GM18870 (cell line): ENCODE results near the gene RNF186.
"Not testable (repeated sequence)": the region's sequence is repeated elsewhere in the genome, so short reads cannot be mapped to it uniquely, and the experiment has no call there.

ENCODE experiments used
- ATAC-seq: cut with Tn5 transposase; IDR thresholded peaks from one replicate; pipeline ENCODE4 v1.9.1; 2021; ENCODE audit warnings: moderate library complexity; ENCODE audit not compliant: unreplicated experiment

The RNF186 gene, protein sequence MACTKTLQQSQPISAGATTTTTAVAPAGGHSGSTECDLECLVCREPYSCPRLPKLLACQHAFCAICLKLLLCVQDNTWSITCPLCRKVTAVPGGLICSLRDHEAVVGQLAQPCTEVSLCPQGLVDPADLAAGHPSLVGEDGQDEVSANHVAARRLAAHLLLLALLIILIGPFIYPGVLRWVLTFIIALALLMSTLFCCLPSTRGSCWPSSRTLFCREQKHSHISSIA

DNA sequence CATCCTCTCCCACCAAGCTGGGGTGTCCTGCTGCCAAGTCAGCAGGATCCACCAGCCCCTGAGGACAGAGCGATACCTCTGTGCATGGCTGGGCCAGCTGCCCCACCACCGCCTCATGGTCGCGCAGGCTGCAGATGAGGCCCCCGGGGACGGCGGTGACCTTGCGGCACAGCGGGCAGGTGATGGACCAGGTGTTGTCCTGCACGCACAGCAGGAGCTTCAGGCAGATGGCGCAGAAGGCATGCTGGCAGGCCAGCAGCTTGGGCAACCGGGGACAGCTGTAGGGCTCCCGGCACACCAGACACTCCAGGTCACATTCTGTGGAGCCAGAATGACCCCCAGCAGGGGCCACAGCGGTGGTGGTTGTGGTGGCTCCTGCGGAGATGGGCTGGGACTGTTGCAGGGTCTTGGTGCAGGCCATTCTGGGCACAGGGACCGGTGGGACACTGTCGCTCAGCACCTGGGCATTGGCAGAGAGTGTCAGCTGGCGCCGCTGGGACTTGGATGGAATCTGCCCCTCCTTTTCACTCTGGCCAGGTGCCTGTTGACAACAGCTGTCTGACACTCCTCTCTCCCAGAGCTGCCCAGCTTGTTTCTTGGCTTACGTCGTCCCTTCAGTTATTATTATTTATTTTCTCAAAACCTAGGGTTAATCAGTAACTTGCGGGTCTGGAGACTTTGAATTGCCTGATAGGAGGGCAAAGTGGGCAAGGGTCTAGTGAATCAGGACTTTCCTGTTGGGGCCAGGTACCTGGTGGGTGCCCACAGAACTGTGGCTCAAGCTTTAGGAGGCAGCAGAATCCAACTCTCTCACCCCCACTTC lies at the start of gene RNF186:
RNF186 (minus strand) TSS at position 603 of the 823 bp plus-strand sequence; CDS start at position 421, 182 bp downstream.
- no peak for ATAC-seq

DNA sequence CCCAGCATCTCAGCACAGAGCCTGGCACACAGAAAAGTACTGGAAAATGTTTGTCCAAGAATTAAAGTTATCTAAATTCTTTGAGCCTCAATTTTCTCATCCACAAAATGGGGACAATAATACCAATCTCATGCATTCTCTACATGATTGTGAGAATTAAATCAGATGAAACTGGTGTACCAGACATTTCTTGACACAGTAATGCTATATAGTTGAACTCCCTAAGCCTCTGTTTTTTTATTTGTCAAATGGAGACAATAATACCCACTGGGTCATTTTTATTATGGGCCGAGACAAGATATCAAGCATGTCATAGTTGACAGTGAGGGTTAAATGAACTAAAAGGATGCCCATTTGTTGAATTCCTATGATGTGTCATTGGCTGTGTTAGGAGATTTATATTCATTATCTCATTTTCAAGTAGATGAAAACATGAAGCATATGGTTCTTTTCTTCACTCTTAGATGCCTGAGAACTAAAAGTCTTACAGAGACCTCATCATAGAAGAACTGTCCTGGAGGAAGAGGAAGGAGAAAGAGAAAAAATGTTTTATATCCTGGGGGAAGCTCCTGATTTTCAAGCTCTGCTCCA lies 49.6 kb upstream of the RNF186 start:
- ATAC-seq = no peak

DNA sequence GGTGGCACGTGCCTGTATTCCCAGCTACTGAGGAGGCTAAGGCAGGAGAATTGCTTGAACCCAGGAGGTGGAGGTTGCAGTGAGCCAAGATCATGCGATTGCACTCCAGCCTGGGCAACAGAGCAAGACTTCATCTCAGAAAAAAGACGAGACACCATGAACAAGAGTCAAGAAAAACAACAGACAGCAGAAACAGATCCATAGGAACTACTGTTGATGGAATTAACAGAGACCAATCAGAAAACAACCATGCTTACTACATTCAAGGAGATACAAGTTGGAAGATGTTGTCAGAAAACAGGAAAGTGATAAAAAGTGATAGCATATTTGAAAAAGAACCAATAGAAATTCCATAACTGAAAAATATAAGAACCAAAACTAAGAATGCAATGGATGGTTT lies 47.9 kb upstream of the RNF186 start:
- ATAC-seq = no peak

DNA sequence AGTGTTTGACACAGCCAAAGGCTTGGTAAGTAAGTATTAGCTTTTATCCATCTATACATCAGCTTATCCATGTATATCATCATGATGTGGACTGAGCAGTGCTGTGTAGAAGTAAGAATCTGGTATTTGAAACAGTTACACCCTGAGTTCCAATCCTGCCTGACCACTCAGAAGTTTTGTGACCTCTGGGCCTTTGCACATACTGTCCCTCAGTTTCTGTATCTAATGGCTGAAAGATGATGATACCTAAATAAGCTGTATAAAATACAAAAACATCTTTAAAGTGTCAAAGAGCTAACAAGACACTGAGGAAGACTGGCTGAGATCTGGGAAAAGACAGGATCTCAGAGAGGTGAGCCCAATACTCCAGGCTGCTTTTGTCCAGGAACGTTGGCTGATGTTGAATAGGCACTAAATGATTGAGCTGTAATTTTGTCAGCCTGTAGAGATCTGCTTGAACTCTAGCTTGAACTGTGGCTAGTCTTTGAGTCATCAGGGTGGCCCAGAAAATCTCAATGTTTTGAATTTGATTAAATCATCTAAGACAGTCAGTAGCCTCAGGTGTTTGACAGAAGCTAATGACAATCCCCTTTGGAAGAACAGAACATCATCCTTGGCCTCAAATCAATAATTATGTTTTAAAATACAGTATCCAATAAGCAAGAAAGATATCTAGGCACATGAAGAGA lies 46.9 kb upstream of the RNF186 start:
- no peak for ATAC-seq

DNA sequence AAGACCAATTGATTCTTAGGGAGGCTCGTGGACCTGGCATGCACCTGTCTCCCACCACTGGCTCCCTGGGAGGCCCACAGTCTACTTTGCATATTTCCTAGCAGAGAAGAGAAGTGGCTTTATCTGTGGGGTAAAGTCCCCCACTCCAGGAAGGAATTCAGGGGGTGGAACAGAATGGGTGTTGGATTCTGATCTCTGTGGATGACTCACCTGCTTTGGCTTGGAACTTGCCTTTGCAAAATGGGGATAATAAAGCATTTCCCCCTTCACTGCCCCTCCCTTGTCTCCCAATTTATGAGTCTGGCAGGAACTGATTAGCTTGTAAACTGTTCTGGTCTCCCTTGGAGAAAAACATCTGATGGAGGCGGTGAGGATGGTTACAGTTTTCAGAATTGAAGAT lies 46.0 kb upstream of the RNF186 start:
- ATAC-seq = no peak

DNA sequence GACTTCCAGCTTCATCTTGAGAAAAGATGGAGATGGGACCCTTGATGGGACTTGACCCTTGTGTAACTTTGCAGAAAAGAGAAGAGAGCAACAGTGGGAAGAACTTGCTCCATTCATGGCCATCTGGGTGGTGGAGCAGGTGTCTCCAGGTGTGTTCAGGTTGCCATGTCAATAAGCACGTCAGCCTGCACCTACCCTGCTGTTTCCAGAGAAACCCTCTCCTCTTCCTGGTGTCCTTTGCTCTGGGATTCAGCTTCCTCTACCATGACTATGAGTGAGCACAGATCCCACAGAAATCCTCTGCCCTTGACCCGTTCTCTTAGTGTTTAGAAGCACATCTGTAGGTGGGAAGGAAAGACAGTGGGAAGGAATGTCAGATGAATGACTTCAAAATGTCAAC lies 45.3 kb upstream of the RNF186 start:
- ATAC-seq = no peak

DNA sequence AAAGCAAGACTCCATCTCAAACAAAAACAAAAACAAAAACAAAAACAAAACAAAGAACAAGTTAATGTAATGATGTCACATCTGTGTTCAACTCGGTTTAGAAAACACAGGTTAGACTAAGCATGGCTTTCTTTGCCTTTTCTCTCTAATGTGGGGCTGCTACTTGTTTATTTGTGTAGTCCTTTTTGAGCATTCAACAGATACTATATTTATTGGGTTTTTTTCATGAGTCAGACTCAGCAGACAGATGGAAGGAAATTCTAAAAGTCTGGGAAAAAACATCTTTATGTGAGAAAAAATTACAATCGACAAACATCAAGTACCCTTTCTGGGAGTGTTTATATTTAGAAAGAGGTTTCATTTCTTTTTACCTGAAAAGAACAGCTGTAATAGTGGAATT lies 44.8 kb upstream of the RNF186 start:
- no peak for ATAC-seq

DNA sequence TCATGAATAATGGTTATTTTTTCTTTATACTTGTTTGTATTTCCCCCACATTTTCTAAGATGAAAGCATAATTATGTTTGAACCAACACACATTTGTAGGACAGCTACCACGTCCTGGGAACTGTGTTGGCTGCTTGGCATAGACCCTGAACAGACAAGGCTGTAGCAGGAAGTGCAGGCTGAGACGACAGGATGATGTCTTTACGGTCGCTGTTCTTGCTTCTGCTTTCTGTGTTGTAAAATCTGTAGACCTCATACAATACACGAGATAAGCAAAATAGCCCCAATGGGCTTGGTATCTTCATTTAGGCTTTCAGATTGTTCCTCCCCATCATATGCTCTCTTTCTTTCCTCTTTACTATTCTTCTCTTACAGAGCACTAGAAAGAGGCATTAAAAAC lies 43.8 kb upstream of the RNF186 start:
- ATAC-seq = no peak

DNA sequence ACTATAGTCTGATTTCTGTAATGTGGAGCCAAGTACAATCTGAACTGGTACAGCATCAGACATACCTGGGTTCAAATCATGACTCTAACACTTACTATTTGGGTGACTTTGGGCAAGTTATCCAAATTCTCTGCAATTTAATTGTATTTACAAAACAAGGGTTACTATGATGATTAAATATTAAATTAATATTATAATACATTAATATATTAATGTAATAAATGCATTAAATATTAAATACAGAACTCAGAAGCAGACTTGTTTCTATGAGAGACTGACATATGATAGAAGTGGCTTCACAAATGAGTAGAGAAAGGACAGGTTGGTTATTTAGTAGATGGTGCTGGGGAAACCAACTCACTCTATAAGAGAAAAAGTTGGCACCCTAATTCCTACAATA lies 39.8 kb upstream of the RNF186 start:
- no peak for ATAC-seq

DNA sequence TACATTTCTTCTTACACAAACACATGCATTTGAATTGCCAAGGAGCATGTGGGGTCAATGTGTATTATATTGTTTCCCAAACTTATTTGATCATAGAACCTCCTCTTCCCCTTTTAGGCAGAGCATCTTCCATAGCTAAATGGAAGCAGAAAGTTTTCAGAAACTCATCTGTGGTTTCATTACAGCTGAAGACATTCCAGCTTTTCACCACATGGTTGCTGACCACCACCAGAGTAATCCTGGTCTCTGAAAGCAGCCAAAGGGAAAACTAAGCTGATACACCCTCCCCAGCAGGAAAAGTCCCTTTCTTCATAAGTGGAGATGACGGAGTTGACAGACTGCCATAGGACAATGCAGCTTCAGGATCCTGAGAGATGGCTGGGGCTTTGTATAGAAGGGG lies 37.0 kb upstream of the RNF186 start:
- no peak for ATAC-seq

DNA sequence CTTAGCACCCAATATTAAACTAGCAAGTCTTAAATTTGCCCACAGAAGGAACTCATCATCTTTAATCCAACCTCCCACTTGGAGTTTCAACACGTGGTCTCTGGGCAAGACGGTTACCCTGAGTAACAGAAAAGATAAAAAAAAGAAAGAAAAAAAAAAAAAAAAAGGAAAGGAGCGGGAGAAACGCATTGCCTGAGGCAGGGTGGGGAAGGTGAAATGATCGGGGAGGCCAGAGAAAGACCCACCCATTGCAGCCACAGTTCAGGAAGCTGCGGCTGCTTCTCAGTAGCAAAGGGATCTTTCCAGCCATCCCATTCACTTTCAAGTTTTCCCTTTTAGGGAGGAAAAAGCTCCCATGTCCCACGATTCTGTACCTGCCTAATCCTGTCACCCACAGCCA lies 35.1 kb upstream of the RNF186 start:
- ATAC-seq = no peak

DNA sequence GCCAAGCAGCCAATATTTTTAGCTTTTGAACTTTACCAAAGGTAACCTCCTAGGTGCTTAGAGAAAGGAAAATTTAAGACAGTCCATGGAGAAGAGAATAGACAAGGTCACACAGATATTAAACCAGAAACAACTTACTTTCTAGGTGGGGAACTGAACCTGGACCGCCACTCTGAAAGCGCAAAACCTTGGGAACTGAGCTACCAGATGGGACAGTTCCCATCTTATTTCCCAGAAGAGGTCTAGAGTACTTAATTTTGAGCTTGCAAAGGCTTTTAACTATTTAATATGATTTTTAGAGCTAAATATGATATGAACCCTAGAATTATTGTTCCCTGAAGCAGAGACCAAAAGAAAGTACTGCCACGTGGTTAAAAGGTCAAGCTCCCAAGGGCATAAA lies 34.2 kb upstream of the RNF186 start:
- not testable (repeated sequence) for ATAC-seq

DNA sequence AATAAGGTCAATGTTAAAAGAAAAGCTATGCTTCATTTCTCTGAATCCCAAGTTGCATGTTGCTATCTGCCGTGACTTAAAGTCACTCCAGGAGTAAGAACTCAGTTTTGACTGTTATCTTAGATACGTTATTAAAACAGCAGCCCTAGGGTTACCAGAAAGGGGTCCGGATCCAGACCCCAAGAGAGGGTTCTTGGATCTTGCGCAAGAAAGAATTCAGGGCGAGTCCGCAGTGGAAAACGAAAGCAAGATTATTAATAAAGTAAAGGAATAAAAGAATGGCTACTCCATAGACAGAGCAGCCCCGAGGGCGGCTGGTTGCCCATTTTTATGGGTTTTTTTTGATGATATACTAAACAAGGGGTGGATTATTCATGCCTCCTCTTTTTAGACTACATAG lies 32.3 kb upstream of the RNF186 start:
- not testable (repeated sequence) for ATAC-seq

DNA sequence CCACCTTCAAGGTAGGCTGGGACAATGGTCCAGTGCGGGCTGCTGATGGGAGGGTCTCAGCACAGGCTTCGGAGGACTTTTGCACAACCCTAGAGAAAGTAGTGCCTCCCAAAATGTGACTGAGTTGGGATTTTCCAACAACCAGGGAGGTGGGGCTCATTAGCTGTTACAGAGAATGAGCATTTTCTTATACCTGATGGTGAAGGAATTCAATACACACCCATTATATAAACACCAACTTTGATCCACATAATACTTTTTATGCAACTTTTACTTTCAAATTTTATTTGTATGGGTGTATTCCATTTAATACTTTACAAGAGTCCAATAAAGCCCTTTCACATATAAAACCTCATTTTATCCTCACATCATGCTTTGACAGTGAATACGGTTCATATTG lies 31.3 kb upstream of the RNF186 start:
- no peak for ATAC-seq

DNA sequence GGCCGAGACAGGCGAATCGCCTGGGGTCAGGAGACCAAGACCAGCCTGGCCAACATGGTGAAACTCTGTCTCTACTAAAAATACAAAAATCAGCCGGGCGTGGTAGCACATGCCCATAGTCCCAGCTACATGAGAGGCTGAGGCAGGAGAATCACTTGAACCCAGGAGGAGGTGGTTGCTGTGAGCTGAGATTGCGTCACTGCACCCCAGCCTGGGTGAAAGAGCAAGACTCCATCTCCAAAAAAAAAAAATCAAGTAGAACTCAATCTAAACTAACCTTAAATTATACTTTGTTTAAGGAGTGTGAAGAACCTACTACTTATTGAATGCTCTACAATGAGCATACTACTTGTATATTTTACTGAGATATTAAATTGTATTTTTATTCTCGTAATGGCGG lies 30.5 kb upstream of the RNF186 start:
- no peak for ATAC-seq

DNA sequence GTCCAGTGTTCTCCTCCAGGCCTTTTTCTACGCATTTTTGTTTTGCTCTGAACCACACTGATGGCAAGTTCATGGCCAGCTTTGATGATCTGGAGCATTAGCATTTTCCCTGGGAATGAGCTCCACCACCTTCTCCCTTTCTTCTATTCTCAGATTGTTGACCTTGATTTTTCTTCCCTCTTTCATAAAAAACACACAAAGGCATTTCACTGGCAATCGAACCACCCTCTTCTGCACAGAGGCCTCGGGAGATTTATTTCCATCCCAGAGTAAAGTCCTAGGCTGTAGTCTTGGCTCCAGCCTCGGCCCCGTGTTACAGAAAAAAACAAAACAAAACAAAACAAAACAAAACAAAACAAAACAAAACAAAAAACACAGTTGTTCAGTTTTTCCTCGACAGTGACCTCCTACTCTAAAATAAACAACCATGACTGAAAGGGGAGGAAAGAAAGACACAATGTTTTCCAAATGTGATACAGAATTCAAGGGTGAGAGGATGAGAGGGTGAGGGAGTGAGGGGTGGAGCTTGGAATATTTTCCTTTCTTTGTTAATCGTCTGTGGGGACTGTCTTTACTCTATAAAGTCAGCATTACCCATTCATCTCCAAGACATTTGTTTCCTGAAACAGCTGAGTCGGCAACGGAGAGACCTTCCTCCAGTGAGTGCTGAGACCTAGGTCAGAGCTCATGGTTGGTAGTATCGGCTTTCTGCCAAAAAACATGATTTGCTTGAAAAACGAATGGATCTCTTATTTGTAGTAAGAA lies 29.8 kb upstream of the RNF186 start:
- ATAC-seq = no peak

DNA sequence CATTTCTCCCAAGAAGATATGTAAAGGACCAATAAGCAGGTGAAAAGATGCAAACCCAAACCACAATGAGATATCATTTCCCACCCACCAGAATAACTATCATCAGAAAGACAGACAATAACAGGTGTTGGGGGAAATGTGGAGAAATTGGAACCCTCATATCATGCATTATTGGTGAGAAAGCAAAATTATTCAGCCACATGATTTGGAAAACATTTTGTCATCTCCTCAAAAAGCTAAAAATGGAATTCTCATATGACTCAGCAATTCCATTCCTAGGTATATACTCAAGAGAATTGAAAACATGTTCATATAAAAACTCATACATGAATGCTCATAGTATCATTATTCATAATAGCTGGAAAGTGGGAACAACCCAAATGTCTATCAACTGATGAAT lies 25.1 kb upstream of the RNF186 start:
- ATAC-seq = no peak

DNA sequence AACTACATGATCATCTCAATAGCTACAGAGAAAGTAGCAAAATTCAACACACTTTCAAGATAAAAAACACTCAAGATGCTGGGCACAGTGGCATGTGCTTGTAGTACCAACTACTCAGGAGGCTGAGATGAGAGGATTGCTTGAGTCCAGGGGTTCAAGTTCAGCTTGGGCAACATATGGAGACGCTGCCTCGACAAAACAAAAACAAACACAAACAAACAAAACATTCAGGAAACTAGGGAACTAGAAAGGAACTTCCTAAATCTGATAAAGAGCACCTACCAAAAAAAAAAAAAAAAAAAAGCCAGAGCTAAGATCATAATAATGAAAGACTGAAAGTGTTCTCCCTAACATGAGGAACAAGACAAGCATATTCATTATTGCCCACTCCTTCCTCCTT lies 22.8 kb upstream of the RNF186 start:
- no peak for ATAC-seq

DNA sequence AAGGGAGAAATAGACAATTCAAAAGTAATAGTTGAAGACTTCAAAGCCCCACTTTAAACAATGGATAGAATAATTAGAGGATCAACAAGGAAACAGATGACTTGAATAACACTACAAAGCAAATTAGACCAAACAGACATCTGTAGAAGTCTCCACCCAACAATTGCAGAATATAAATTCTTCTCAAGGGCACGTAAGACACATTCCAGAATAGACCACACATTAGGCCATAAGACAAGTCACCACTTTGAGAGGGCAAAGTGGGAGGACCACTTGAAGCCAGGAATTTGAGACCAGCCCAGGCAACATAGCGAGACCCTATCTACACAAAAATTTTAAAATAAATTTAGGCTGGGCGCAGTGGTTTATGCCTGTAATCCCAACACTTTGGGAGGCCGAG lies 20.5 kb upstream of the RNF186 start:
- no peak for ATAC-seq

DNA sequence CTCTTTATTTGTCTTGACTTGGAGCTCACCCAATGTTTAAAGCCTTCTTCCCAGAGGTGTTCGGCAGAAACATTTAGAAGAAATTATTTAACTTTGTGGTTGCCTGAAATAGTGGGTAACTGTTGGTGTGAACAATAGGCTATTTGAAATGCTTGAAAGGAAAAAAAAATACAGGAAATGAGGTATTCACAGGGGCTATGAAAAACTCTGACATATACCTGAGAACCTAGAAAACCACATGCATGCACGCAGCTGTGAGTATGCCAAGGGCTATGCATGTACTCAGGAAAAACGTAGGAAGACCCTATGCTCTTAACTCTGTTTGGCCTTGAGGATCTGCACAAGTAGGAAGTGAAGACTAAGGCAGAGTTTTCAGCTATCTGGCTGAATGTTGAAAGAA lies 16.4 kb upstream of the RNF186 start:
- no peak for ATAC-seq

DNA sequence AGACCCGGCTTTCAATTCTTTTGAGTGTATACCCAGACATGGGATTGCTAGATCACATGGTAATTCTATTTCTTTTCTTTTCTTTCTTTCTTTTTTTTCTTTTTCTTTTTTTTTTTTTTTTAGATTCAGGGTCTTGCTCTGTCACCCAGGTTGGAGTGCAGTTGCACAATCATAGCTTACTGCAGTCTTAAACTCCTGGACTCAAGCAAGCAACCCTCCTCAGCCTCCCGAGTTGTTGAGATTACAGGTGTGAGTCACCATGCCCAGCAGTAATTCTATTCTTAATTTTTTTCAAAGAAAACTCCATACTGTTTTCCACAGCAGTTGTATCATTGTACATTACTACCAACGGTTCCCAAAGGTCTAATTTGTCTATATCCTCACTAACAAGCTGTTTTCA lies 13.5 kb upstream of the RNF186 start:
- ATAC-seq = no peak
